ENCODE data around the gene ARFGAP2.
"Not testable (repeated sequence)": the region's sequence is repeated elsewhere in the genome, so short reads cannot be mapped to it uniquely, and the experiment has no call there.

The ARFGAP2 gene

GRCh38 chr11:47176328-47177228 is at the start of gene ARFGAP2:
Gene ARFGAP2, minus strand, starts transcription at chr11:47176879. Its CDS starts 26 bp downstream, at chr11:47176853.
- peak; percentile 95 for DNase-seq

- peak; percentile 42 for DNase-seq
These were observed 49.1 kb upstream of the ARFGAP2 start for GRCh38 chr11:47225552-47226400.

GRCh38 chr11:47222696-47223095 is 46.0 kb upstream of the ARFGAP2 start:
- no peak for DNase-seq

- no peak for DNase-seq
These were observed 43.7 kb upstream of the ARFGAP2 start for GRCh38 chr11:47220401-47220821.

- peak; percentile 77 for DNase-seq
These were observed 39.6 kb upstream of the ARFGAP2 start for GRCh38 chr11:47216121-47216798.

- DNase-seq: no peak
These were observed 38.8 kb upstream of the ARFGAP2 start for GRCh38 chr11:47215366-47215910.

GRCh38 chr11:47213950-47214565 is 37.4 kb upstream of the ARFGAP2 start:
- peak; percentile 90 for DNase-seq

GRCh38 chr11:47212938-47213337 is 36.3 kb upstream of the ARFGAP2 start:
- DNase-seq: no peak

- no peak for DNase-seq
These were observed 31.9 kb upstream of the ARFGAP2 start for GRCh38 chr11:47208628-47209027.

GRCh38 chr11:47208008-47208552 is 31.4 kb upstream of the ARFGAP2 start:
- DNase-seq: not testable (repeated sequence)

GRCh38 chr11:47207459-47207858 is 30.8 kb upstream of the ARFGAP2 start:
- DNase-seq: no peak

GRCh38 chr11:47206577-47206976 is 29.9 kb upstream of the ARFGAP2 start:
- not testable (repeated sequence) for DNase-seq

- no peak for DNase-seq
These were observed 27.9 kb upstream of the ARFGAP2 start for GRCh38 chr11:47204637-47204989.

- DNase-seq: no peak
These were observed 25.9 kb upstream of the ARFGAP2 start for GRCh38 chr11:47202576-47202975.

GRCh38 chr11:47201015-47201414 is 24.3 kb upstream of the ARFGAP2 start:
- DNase-seq: no peak

- not testable (repeated sequence) for DNase-seq
These were observed 21.5 kb upstream of the ARFGAP2 start for GRCh38 chr11:47198161-47198560.

- no peak for DNase-seq
These were observed 15.4 kb upstream of the ARFGAP2 start for GRCh38 chr11:47192111-47192510.

GRCh38 chr11:47191137-47191536 is 14.5 kb upstream of the ARFGAP2 start:
- not testable (repeated sequence) for DNase-seq

- no peak for DNase-seq
These were observed 12.6 kb upstream of the ARFGAP2 start for GRCh38 chr11:47189100-47189834.

- no peak for DNase-seq
These were observed 11.6 kb upstream of the ARFGAP2 start for GRCh38 chr11:47188259-47188658.

GRCh38 chr11:47187723-47188122 is 11.0 kb upstream of the ARFGAP2 start:
- DNase-seq: no peak

Data from stimulated activated CD8-positive, alpha-beta memory T cell treated with anti-CD3 and anti-CD28 coated beads, Interleukin-4, amount 100 ng/mL, for 48 hours (primary cell).